Activated B cell treated with CpG ODN at 0.5 μM for 24 hours (primary cell): ENCODE data around the gene ANKFY1. TPM values are rescaled to one million over a fixed set of nuclear protein-coding genes. Genes with fewer than 3 reads are reported as not detected.

ENCODE experiments used
- ATAC-seq: fragments of 200-7000 bp; cut with Tn5 transposase; one replicate; pipeline ENCODE4 v1.10.0; 2021; ENCODE audit warnings: low read depth, mild to moderate bottlenecking, moderate library complexity
- CTCF ChIA-PET: fragments of 350-600 bp; sonication (Branson Sonifier 250); formaldehyde crosslinking; loops from one replicate; lab custom pipeline; 2021; ENCODE audit warnings: antibody characterized with exemption; lab: Charles Lee
- POLR2A ChIA-PET: fragments of 350-600 bp; sonication (Branson Sonifier 250); formaldehyde crosslinking; loops from one replicate; lab custom pipeline; 2021; ENCODE audit warnings: antibody characterized with exemption; lab: Charles Lee
- DNase-seq: peaks from one replicate; pipeline ENCODE4 v3.0.0; 2022
- H3K27ac Mint-ChIP-seq: one replicate; pipeline ENCODE4 v1.8.0; 2020; ENCODE audit warnings: mixed read lengths
- H3K27me3 Mint-ChIP-seq: one replicate; pipeline ENCODE4 v1.8.0; 2021; ENCODE audit warnings: mixed read lengths
- H3K36me3 Mint-ChIP-seq: one replicate; pipeline ENCODE4 v1.8.0; 2021; ENCODE audit warnings: low read depth, mixed read lengths
- H3K4me1 Mint-ChIP-seq: one replicate; pipeline ENCODE4 v1.8.0; 2021; ENCODE audit warnings: mixed read lengths
- H3K4me3 Mint-ChIP-seq: one replicate; pipeline ENCODE4 v1.8.0; 2020; ENCODE audit warnings: mild to moderate bottlenecking, mixed read lengths
- H3K9me3 Mint-ChIP-seq: one replicate; pipeline ENCODE4 v1.8.0; 2020; ENCODE audit warnings: mixed read lengths
- intact Hi-C: fragments of 100-400 bp; cut with micrococcal nuclease; formaldehyde crosslinking; loops from one replicate; pipeline ENCODE4 v1.15.1; 2024
- total RNA-seq: library from RNA; stranded (reverse); gene quantifications from 2 replicates; pipeline ENCODE4 v1.2.3, GENCODE V29; 2022
- TF ChIP-seq, protein P1 (sequence below): fragments of 200-600 bp; IDR thresholded peaks from one replicate; pipeline ENCODE4 v1.8.0; 2022; ENCODE audit warnings: antibody characterized with exemption, mild to moderate bottlenecking

The ANKFY1 gene
- total RNA-seq, 1 donor from 2014 or later, result 50.2 TPM

DNA sequence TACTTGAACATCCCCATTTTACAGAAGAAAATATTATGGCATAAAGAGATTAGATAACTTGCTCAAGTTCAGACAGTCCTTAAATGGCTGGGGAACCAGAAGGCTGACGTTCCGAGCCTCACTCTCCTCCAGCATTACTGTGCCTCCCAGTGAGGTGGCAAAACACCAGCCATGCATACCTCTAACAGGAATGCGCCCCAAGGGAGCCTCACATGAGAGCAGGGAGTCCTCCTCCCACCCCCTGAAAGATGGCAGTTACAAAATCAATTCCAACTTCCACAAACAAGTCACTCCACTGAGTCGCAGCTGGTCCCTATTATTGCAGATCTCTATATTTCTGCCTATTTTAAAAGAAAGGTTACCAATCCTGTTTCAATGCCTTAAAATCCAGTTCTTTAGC, 55.5 kb downstream of the ANKFY1 start:
- Mint-ChIP-seq H3K4me1 (peaks cover 5% of the 10 kb centered on the region), H3K27me3 (no peaks in the 10 kb centered on the region), H3K27ac (no peak overlapping the region), H3K4me3 (no peak overlapping the region), H3K36me3 (peaks cover 69% of the 10 kb centered on the region), H3K9me3 (no peaks in the 10 kb centered on the region)
- intact Hi-C loops, result no loop called here
- ATAC-seq (no peak), DNase-seq (no peak)
- CTCF ChIA-PET, result interaction anchor here (1.7 kb wide), 1 partner anchor 8 kb away, joined by 3 read pairs; no protein-coding TSS in a partner anchor
- POLR2A ChIA-PET, result no interaction called here
- TF ChIP-seq, protein P1, sequence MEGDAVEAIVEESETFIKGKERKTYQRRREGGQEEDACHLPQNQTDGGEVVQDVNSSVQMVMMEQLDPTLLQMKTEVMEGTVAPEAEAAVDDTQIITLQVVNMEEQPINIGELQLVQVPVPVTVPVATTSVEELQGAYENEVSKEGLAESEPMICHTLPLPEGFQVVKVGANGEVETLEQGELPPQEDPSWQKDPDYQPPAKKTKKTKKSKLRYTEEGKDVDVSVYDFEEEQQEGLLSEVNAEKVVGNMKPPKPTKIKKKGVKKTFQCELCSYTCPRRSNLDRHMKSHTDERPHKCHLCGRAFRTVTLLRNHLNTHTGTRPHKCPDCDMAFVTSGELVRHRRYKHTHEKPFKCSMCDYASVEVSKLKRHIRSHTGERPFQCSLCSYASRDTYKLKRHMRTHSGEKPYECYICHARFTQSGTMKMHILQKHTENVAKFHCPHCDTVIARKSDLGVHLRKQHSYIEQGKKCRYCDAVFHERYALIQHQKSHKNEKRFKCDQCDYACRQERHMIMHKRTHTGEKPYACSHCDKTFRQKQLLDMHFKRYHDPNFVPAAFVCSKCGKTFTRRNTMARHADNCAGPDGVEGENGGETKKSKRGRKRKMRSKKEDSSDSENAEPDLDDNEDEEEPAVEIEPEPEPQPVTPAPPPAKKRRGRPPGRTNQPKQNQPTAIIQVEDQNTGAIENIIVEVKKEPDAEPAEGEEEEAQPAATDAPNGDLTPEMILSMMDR, result no peak

DNA sequence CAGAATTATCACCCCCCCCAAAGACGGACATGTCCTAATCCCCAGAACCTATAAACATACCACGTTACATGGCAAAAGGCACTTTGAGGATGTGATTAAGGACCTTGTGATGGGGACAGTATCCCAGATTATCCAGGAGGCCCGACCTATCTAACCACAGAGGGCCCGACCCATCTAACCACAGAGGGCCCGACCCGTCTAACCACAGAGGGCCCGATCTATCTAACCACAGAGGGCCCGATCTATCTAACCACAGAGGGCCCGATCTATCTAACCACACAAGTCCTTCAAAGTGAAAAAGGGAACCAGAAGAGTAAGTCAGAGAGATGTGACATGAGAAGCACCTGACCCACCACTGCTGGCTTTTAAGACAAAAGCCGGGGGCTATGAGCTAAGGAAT, 56.8 kb downstream of the ANKFY1 start:
- H3K9me3 Mint-ChIP-seq, result no peaks in the 10 kb centered on the region
- intact Hi-C loops, result no loop called here
- H3K4me3 Mint-ChIP-seq, result no peak overlapping the region
- CTCF ChIA-PET, result interaction anchor here (1.7 kb wide), 2 partner anchors 10 to 206 kb away, joined by 3 to 4 read pairs; no protein-coding TSS in a partner anchor
- peaks cover 68% of the 10 kb centered on the region for H3K36me3 Mint-ChIP-seq
- TF ChIP-seq, protein P1, result no peak
- H3K27me3 Mint-ChIP-seq, result no peaks in the 10 kb centered on the region
- ATAC-seq, result peak; percentile 18
- POLR2A ChIA-PET, result no interaction called here
- no peak overlapping the region for H3K27ac Mint-ChIP-seq
- DNase-seq, result no peak
- peaks cover 5% of the 10 kb centered on the region for H3K4me1 Mint-ChIP-seq

- ATAC-seq (no peak), DNase-seq (no peak)
- Mint-ChIP-seq H3K4me3 (no peak overlapping the region), H3K27ac (no peak overlapping the region), H3K27me3 (no peaks in the 10 kb centered on the region), H3K4me1 (peaks cover 5% of the 10 kb centered on the region), H3K36me3 (peaks cover 71% of the 10 kb centered on the region), H3K9me3 (no peaks in the 10 kb centered on the region)
- POLR2A ChIA-PET, result interaction anchor here (0.7 kb wide), 1 partner anchor 140 kb away, joined by 5 read pairs; no protein-coding TSS in a partner anchor
- TF ChIP-seq, protein P1, result no peak
- intact Hi-C loops, result no loop called here
- CTCF ChIA-PET, result interaction anchor here (1.7 kb wide), 1 partner anchor 207 kb away, joined by 4 read pairs; no protein-coding TSS in a partner anchor
These were observed 57.9 kb downstream of the ANKFY1 start for GRCh38 chr17:4205917-4206316.

- no peak overlapping the region for H3K4me3 Mint-ChIP-seq
- POLR2A ChIA-PET, result no interaction called here
- DNase-seq (no peak), ATAC-seq (no peak)
- TF ChIP-seq, protein P1, result no peak
- CTCF ChIA-PET, result no interaction called here
- intact Hi-C loops, result no loop called here
- peaks cover 69% of the 10 kb centered on the region for H3K36me3 Mint-ChIP-seq
- H3K4me1 Mint-ChIP-seq, result peaks cover 5% of the 10 kb centered on the region
- H3K9me3 Mint-ChIP-seq, result no peaks in the 10 kb centered on the region
- H3K27me3 Mint-ChIP-seq, result no peaks in the 10 kb centered on the region
- no peak overlapping the region for H3K27ac Mint-ChIP-seq
These were observed 59.0 kb downstream of the ANKFY1 start for GRCh38 chr17:4204710-4205173.

DNA sequence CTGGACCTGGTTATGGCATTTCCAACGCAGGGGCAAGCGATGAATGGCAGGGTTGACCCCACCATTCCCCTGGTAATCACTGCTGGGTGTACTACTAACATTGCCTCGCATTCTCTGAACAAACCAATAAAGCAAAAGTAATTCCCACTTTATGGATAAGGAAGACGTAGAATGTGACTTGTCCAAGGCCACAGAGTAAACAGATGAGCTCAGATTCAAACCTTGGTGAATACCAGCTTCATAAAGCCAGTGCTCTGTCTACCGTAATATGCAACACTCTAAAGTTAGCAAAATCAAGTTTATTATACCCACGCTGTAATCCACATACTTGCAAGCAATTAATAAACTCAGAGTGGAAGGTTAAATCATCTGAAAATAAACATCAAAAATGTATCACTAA, 59.6 kb downstream of the ANKFY1 start:
- TF ChIP-seq, protein P1, result no peak
- Mint-ChIP-seq H3K36me3 (peaks cover 65% of the 10 kb centered on the region), H3K4me3 (no peak overlapping the region), H3K9me3 (no peaks in the 10 kb centered on the region), H3K27me3 (no peaks in the 10 kb centered on the region), H3K27ac (no peak overlapping the region), H3K4me1 (peaks cover 5% of the 10 kb centered on the region)
- no peak for DNase-seq
- ChIA-PET CTCF (no interaction called here), POLR2A (no interaction called here)
- no peak for ATAC-seq
- intact Hi-C loops, result no loop called here
